Suprapubic skin (tissue), 3 donors: ENCODE measurements around the gene MOBP.

ENCODE experiments used
- EP300 ChIP-seq: sonication (generic); formaldehyde crosslinking; IDR thresholded peaks from one replicate; pipeline ENCODE4 v1.6.1; 2017; ENCODE audit warnings: antibody characterized with exemption
- POLR2A ChIP-seq, 2 donors: fragments of 450-650 bp; IDR thresholded peaks; one replicate each; pipeline ENCODE4 v1.6.1; 2017; ENCODE audit warnings: antibody characterized with exemption in 2 of 2, mild to moderate bottlenecking in 2 of 2, moderate library complexity in 2 of 2
- TF ChIP-seq, protein P1 (sequence below), 2 donors: fragments of 200-600 bp in 1 of 2; fragments of 450-650 bp in 1 of 2; sonication (generic) in 1 of 2; IDR thresholded peaks; one replicate each; pipeline ENCODE4 v1.5.1; 2016 to 2019; ENCODE audit warnings: antibody characterized with exemption in 2 of 2, mild to moderate bottlenecking in 1 of 2, moderate library complexity in 1 of 2

DNA sequence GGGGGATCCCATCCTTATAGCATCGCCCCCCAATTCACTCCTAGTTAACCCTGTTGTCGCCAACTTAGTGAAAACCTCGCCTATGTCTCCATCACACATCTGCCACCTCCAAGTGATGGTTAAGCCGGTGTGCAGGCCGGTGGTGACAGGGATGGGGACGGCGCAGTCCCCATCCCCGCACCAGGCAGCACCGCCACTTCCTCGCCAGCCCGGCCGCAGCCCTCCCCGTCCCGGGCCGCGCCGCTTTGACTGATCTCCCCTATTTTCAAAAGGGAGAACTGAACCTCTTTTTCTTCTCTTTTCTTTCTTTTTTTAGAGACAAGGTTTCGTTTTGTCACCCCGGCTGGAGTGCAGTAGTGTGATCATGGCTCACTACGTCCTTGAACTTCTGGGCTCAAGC is 11.3 kb upstream of the MOBP start:
- TF ChIP-seq, protein P1, sequence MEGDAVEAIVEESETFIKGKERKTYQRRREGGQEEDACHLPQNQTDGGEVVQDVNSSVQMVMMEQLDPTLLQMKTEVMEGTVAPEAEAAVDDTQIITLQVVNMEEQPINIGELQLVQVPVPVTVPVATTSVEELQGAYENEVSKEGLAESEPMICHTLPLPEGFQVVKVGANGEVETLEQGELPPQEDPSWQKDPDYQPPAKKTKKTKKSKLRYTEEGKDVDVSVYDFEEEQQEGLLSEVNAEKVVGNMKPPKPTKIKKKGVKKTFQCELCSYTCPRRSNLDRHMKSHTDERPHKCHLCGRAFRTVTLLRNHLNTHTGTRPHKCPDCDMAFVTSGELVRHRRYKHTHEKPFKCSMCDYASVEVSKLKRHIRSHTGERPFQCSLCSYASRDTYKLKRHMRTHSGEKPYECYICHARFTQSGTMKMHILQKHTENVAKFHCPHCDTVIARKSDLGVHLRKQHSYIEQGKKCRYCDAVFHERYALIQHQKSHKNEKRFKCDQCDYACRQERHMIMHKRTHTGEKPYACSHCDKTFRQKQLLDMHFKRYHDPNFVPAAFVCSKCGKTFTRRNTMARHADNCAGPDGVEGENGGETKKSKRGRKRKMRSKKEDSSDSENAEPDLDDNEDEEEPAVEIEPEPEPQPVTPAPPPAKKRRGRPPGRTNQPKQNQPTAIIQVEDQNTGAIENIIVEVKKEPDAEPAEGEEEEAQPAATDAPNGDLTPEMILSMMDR (IDR thresholded peaks at IDR 0.05): no peak
- TF ChIP-seq EP300 (no peak), POLR2A (IDR thresholded peaks at IDR 0.05) (no peak)
